Kidney tubule cell (primary cell): ENCODE results near the gene DNAH8.

Experiments used
- DNase-seq: peaks from one replicate; pipeline ENCODE4 v3.0.0-alpha.2; 2018; ENCODE audit warnings: low spot score

The DNAH8 gene

DNA sequence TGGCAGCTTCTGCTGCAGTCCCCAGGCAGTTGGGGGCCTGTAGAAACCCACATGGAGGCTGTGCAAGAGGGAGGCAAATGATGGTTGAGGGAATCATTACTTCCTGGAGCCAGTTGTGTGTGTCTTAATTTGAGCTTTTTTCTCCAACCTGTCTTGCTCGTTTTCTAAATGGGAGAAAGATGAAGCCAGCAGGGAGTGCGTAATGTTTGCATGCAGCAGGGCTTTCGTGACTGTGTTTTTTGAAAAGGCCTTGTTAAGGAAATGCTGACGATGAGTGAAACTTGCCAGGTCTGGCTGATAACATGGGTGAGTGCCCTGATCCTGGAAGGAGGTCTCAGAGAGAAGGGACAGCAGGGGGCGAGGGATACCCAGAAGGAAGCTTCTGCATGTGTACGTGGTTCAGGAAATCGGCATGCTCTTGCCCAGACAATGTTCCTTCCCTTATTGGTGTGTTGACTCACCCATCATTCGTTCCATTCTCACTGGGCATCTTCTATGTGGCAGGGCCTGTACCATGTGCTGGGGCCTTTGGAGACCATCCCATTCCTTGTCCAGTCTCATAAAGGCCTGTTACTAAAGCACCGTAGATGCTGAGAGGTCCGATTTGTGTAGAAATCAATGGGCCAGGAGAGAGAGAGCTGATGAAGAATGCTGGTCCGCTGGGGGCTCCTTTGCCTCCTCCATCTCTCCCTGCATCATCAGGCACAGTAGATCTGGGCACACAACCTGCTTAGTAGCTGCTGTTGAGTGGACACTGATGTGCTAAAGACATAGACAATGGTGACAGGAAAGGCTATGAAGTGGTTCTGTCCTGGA lies 360.9 kb downstream of the DNAH8 start:
- no peak for DNase-seq

DNA sequence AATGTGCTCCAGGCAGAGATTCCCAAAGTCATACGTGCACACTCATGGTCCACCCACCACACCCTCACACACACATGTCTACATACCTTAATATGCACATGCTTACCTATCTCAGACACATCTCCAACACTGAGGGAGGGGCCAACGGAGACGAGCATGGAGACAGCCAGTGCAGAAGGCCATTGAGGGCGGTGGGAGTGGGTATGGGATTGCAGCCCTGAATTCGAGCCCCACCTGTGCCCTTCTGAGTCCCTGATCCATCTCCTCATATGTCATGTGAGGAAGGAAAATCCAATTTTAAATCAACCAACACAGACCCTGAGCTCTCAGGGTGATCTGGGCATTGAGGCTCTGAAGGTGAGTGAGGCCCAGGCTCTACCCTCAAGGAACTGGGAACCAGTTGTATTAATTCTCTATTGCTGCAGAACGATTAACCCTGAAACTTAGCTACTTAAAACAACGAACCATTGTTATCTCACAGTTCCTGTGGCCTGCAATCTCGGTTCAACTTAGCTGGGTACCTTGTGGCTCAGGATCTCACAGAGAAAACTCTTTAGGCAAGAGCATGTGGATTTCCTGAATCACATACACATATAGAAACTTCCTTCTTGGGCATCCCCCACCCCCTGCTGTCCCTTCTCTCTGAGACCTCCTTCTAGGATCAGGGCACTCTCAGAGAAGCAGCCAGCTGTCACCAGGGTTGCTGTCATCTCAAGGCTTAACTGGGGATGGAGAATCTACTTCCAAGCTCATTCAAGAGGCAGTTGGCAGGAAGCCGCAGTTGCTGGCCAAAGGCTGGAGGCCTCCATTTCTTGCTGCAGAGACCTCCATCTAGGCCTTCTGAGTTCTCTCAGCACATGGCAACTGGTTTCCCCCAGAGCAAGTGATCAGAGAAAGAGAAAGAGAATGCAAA lies 361.8 kb downstream of the DNAH8 start:
- DNase-seq, result no peak

DNA sequence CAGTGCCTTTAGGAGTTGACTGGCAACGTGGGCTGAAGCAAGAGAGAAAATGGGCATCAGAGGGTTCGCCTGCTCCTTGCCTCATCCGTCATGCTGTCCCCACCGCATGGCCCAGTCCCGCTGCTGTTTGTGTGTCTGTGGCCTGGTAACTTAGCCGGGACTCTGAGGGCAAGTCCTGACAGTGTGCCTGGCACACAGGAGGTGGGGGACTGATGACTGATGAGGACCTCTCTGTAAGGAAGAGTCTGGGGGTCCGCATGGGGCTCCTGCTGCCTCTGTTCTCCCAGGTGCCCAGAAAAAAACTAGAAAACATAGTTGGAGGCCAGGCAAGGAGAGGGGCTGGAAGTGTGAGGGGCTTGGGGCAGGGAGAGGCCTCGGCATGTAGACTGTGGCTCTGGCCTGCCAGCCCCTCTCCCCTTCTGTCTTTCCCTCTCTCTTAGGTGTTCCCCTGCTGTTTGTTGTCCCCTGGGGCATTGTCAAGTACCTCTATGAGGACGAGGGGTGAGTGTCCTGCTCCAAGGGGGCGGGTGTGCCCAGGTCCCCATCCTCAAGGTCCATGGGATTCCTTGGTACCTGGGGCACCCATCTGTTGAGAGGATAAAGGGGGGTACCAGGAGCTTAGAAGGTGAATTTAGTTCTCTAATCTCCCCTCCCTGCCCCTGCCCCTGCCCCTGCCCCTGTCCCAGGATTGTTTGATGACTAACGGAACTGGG lies 362.9 kb downstream of the DNAH8 start:
- DNase-seq, result no peak

DNA sequence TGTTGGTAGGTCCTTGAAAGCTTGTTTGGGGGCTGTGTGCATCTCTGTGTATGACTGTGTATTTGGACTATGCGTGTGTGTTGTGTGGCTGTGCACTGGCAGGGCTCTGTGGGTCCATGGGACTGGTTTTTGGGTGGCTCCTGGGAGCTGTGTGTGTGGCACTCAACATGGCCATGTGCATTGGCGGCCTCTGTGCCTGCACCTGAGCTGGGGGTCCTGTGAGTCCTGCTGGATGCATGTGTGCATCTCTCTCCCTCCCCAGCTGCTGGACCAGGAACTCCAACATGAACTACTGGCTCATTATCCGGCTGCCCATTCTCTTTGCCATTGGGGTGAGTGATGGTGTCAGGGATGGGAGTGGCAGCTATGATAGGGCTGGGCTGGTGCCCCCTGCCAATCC lies 363.6 kb downstream of the DNAH8 start:
- DNase-seq, result no peak

DNA sequence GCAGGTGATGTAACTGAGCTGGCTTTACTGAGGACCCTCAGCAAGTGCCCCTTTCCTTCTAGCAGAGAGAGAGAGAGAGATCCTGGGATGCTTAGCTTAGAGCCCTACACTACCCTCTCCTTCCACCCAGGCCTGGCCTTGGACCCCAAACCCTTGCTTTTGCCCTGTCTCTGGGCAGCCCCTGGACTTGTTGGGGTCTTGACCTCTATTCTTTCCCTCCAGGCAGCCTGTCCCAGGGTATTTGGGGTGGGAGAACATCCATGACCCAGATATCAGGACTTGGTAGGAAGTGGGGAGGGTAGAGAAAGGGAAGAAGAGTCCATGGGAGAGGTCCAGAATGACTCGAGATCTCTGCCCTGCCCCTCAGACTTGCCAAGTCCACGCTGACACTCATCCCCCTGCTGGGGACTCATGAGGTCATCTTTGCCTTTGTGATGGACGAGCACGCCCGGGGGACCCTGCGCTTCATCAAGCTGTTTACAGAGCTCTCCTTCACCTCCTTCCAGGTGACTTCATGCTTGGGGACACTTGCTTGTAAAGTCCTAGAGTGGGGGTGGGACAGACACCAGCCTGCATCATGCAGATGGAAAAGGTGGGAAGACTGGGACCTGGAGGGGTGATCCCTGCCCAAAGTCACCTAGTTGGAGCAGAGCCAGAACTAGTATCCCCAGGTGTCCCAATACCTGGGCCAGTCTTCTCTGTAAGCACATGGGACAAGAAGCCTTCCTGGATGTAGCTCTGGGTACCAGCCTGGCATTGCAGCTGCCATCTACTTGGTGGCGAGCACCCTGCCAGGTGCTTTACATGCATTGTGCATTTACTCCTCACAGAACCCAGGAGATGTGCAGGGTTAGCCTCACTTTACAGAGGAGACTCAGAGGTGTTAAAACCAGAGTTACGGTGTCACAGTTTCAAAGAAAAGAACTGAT lies 364.4 kb downstream of the DNAH8 start:
- no peak for DNase-seq
